Measurements from ENCODE around the gene SLCO4A1.

DNA sequence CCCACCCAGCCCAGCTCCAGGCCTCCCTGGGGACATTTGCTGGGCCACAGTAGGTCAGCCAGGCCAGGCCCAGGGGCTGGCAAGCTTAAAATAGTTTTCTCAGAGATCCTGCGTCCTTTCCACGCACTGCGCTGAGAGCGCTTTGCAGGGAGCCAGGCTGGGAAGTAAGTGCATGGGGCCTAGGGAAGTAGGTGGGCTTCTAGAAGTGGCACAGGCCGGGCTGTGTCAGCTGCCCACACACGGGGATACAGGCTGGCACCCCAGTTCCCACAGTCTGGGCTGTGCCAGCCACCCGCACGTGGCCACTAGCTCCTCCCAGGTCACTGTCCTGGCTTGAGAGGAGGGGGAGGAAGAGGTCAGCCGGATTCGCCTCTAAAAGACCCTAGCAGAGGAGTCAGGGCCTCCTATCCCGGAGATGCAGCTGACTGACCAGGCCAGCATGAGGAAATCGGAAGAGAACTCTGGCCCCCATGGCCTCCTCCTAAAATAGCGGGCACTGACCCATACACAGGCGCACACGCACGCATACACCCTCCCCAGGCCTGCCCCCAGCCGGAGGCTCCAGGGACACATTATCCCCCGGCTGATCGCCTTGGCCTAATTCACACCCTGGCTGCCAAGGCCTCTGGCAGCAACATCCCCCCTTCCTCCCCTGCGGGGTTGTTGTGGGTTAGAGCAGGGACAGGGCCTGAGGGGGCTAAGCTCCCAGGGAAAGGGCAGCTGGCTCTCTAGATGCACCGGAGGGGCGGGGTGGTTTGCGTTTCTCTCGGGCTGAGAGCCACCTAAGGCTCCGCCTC lies 5.4 kb downstream of the SLCO4A1 start:
- no peak for TF ChIP-seq EZH2phosphoT487 (IDR thresholded peaks at IDR 0.05; ENCODE audit: borderline replicate concordance, low read length)
- TF ChIP-seq, protein P1, sequence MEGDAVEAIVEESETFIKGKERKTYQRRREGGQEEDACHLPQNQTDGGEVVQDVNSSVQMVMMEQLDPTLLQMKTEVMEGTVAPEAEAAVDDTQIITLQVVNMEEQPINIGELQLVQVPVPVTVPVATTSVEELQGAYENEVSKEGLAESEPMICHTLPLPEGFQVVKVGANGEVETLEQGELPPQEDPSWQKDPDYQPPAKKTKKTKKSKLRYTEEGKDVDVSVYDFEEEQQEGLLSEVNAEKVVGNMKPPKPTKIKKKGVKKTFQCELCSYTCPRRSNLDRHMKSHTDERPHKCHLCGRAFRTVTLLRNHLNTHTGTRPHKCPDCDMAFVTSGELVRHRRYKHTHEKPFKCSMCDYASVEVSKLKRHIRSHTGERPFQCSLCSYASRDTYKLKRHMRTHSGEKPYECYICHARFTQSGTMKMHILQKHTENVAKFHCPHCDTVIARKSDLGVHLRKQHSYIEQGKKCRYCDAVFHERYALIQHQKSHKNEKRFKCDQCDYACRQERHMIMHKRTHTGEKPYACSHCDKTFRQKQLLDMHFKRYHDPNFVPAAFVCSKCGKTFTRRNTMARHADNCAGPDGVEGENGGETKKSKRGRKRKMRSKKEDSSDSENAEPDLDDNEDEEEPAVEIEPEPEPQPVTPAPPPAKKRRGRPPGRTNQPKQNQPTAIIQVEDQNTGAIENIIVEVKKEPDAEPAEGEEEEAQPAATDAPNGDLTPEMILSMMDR (IDR thresholded peaks at IDR 0.05; ENCODE audit: low read depth, low read length, poor library complexity, severe bottlenecking) = no peak

Measured in DOHH2 (cell line).